ENCODE data around the gene BAZ2B. TPM values are rescaled to one million over a fixed set of nuclear protein-coding genes. Genes with fewer than 3 reads are reported as not detected.
"Not testable (repeated sequence)": the region's sequence is repeated elsewhere in the genome, so short reads cannot be mapped to it uniquely, and the experiment has no call there.

Gene BAZ2B
- total RNA-seq, 3 donors from 2014 or later (not counting 1 experiment from before 2014, with no cell fraction given) = 59.8 to 73.7 (median 68.4) TPM

DNA sequence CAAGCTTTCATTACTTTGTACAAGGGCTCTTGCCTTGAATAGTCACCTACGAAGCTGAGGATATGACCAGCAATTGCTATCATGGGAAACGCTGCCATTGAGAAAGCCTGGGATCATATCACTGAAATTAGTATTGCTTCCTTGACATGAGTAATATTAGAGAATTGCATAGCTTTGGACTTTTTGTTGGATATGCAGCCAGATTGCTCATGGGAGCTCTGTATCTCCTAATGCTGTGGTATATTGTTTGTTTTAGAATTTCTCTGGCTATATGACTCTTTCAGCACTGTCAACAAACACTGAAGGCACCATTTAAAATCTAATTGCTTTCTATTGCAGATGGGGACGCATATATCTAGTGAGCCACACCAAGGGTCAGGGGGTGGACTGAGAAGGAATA, 249.8 kb downstream of the BAZ2B start:
- no peaks in the 10 kb centered on the region for H3K9me3 Mint-ChIP-seq
- ATAC-seq (no peak), DNase-seq (no peak)
- H3K4me3 ChIP-seq (ENCODE audit: low read length) = no peak overlapping the region
- H3K4me1 ChIP-seq (ENCODE audit: control insufficient read depth, insufficient read depth, low read length) = no peaks in the 10 kb centered on the region
- whole genome bisulfite sequencing (ENCODE audit: insufficient coverage) = 100% methylated on average over 3 of the region's 3 CpGs
- no peaks in the 10 kb centered on the region for H3K27me3 Mint-ChIP-seq (ENCODE audit: low read depth in 2 of 2)
- no peaks in the 10 kb centered on the region for H3K36me3 Mint-ChIP-seq
- peaks cover 27% of the 10 kb centered on the region for H3K36me3 ChIP-seq (ENCODE audit: control insufficient read depth, insufficient read depth, low read length)
- H3K27ac ChIP-seq (ENCODE audit: low read length) = no peak overlapping the region
- no peak overlapping the region for H3K27ac Mint-ChIP-seq
- H3K9me3 ChIP-seq (ENCODE audit: control insufficient read depth, insufficient read depth, low read length) = no peaks in the 10 kb centered on the region
- no peaks in the 10 kb centered on the region for H3K4me1 Mint-ChIP-seq
- TF ChIP-seq, protein P1, sequence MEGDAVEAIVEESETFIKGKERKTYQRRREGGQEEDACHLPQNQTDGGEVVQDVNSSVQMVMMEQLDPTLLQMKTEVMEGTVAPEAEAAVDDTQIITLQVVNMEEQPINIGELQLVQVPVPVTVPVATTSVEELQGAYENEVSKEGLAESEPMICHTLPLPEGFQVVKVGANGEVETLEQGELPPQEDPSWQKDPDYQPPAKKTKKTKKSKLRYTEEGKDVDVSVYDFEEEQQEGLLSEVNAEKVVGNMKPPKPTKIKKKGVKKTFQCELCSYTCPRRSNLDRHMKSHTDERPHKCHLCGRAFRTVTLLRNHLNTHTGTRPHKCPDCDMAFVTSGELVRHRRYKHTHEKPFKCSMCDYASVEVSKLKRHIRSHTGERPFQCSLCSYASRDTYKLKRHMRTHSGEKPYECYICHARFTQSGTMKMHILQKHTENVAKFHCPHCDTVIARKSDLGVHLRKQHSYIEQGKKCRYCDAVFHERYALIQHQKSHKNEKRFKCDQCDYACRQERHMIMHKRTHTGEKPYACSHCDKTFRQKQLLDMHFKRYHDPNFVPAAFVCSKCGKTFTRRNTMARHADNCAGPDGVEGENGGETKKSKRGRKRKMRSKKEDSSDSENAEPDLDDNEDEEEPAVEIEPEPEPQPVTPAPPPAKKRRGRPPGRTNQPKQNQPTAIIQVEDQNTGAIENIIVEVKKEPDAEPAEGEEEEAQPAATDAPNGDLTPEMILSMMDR (IDR thresholded peaks at IDR 0.05) = no peak
- no peak overlapping the region for H3K4me3 Mint-ChIP-seq
- intact Hi-C loops (cut with micrococcal nuclease) = no loop called here
- H3K27me3 ChIP-seq (ENCODE audit: control insufficient read depth, insufficient read depth, low read length) = no peaks in the 10 kb centered on the region

DNA sequence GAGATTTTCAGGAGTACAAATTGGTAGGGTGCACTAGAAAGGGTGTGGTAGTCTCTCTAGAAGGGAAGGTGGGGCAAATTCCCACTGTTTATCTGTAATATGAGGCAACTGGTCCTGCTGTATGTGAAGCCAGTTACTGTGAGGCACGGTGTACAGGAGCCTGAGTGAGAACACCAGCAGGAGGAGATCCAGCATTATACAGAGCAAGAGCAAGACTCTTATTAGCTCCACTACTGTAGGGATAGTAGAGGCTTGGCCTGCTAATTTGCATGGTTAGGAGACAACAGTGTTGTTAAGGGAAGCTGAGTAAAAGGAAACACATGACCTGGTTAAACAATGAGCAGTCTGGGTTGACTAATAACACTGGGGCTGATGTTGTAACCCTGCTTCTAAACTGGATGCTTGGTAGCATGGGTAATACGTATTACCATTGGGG, 253.5 kb downstream of the BAZ2B start:
- H3K4me3 ChIP-seq (ENCODE audit: low read length) = no peak overlapping the region
- no peak for DNase-seq
- H3K27ac ChIP-seq (ENCODE audit: low read length) = no peak overlapping the region
- peak overlapping the region in 1 of 2 donors; percentile 58 for H3K27ac Mint-ChIP-seq
- no peaks in the 10 kb centered on the region for H3K27me3 ChIP-seq (ENCODE audit: control insufficient read depth, insufficient read depth, low read length)
- peaks cover 13 to 14% of the 10 kb centered on the region in 2 donors for H3K4me1 Mint-ChIP-seq
- no peaks in the 10 kb centered on the region for H3K9me3 ChIP-seq (ENCODE audit: control insufficient read depth, insufficient read depth, low read length)
- ATAC-seq = peak in 2 of 3 donors; percentile 41 to 42
- no peak overlapping the region for H3K4me3 Mint-ChIP-seq
- H3K4me1 ChIP-seq (ENCODE audit: control insufficient read depth, insufficient read depth, low read length) = no peaks in the 10 kb centered on the region
- peaks cover 14% of the 10 kb centered on the region for H3K36me3 ChIP-seq (ENCODE audit: control insufficient read depth, insufficient read depth, low read length)
- no peaks in the 10 kb centered on the region for H3K27me3 Mint-ChIP-seq (ENCODE audit: low read depth in 2 of 2)
- no peaks in the 10 kb centered on the region for H3K36me3 Mint-ChIP-seq
- H3K9me3 Mint-ChIP-seq = no peaks in the 10 kb centered on the region
- TF ChIP-seq, protein P1 (IDR thresholded peaks at IDR 0.05) = no peak
- 85% methylated on average over 2 of the region's 2 CpGs for WGBS (ENCODE audit: insufficient coverage)
- intact Hi-C loops (cut with micrococcal nuclease) = no loop called here

DNA sequence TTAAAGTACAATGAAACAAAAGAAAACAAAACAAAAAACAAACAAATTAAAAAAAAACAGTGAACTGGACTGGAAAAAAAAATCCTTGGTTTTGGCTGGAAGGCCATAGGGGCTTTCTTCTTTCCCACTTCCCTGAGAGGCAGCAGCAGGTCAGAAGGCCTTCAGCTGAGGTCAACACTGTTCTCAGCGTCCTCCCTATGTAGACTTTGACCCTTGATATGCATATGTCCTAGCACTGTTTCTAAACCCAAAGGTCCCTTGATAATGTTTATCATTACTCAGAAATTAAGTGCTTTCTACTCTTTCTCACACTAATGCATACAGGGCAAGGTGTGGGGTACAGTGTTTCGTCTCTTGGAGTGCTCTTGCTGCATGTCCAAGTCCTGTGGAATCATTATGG, 254.3 kb downstream of the BAZ2B start:
- no peak overlapping the region for H3K4me3 Mint-ChIP-seq
- no peaks in the 10 kb centered on the region for H3K9me3 ChIP-seq (ENCODE audit: control insufficient read depth, insufficient read depth, low read length)

DNA sequence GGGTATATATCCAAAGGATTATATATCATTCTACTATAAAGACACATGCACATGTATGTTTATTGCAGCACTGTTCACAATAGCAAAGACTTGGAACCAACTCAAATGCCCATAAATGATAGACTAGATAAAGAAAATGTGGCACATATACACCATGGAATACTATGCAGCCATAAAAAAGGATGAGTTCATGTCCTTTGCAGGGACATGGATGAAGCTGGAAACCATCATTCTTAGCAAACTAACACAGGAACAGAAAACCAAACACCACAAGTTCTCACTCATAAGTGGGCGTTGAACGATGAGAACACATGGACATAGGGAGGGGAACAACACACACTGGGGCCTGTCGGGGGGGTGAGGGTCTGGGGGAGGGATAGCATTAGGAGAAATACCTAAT, 254.7 kb downstream of the BAZ2B start:
- DNase-seq; H3K4me3 Mint-ChIP-seq; H3K27ac ChIP-seq (ENCODE audit: low read length); intact Hi-C loops (cut with micrococcal nuclease); ATAC-seq; H3K9me3 Mint-ChIP-seq; H3K4me3 ChIP-seq (ENCODE audit: low read length); H3K36me3 ChIP-seq (ENCODE audit: control insufficient read depth, insufficient read depth, low read length); H3K27me3 Mint-ChIP-seq (ENCODE audit: low read depth in 2 of 2); H3K4me1 ChIP-seq (ENCODE audit: control insufficient read depth, insufficient read depth, low read length); H3K36me3 Mint-ChIP-seq; H3K27ac Mint-ChIP-seq; H3K27me3 ChIP-seq (ENCODE audit: control insufficient read depth, insufficient read depth, low read length); H3K9me3 ChIP-seq (ENCODE audit: control insufficient read depth, insufficient read depth, low read length): not testable (repeated sequence)
- WGBS (ENCODE audit: insufficient coverage) = 87% methylated on average over 3 of the region's 3 CpGs
- H3K4me1 Mint-ChIP-seq = peaks cover 14 to 23% of the 10 kb centered on the region in 2 donors

More for the DNA sequence above, 254.3 kb downstream of the BAZ2B start:
- TF ChIP-seq, protein P1 (IDR thresholded peaks at IDR 0.05) = no peak
- Mint-ChIP-seq H3K27ac (no peak overlapping the region), H3K27me3 (ENCODE audit: low read depth in 2 of 2) (no peaks in the 10 kb centered on the region), H3K4me1 (peaks cover 14 to 21% of the 10 kb centered on the region in 2 donors), H3K36me3 (no peaks in the 10 kb centered on the region), H3K9me3 (no peaks in the 10 kb centered on the region)
- WGBS (ENCODE audit: insufficient coverage) = 97% methylated on average over 2 of the region's 2 CpGs
- no peak overlapping the region for H3K27ac ChIP-seq (ENCODE audit: low read length)
- H3K27me3 ChIP-seq (ENCODE audit: control insufficient read depth, insufficient read depth, low read length) = no peaks in the 10 kb centered on the region
- no peak overlapping the region for H3K4me3 ChIP-seq (ENCODE audit: low read length)
- DNase-seq = no peak
- peaks cover 13% of the 10 kb centered on the region for H3K36me3 ChIP-seq (ENCODE audit: control insufficient read depth, insufficient read depth, low read length)
- H3K4me1 ChIP-seq (ENCODE audit: control insufficient read depth, insufficient read depth, low read length) = no peaks in the 10 kb centered on the region
- no peak for ATAC-seq
- intact Hi-C loops (cut with micrococcal nuclease) = no loop called here

All from natural killer cell (primary cell).